Liver (tissue), 9 donors: ENCODE results near the gene DESI1. TPM values are rescaled to one million over a fixed set of nuclear protein-coding genes. Genes with fewer than 3 reads are reported as not detected.

Source experiments
- DNase-seq: peaks from one replicate; pipeline ENCODE4 v3.0.0-alpha.2; 2017; ENCODE audit warnings: low spot score
- H3K27ac ChIP-seq, 2 donors: one replicate each; pipeline ENCODE4 v1.7.0; 2013; ENCODE audit warnings: inconsistent platforms in 2 of 2, low read length in 2 of 2, control low read depth in 1 of 2, low read depth in 1 of 2, mild to moderate bottlenecking in 1 of 2
- H3K27me3 ChIP-seq, 4 donors: one replicate each; pipeline versions ENCODE4 v1.6.1 to v1.7.0; 2013; ENCODE audit warnings: low read length in 3 of 4, inconsistent platforms in 1 of 4, mild to moderate bottlenecking in 1 of 4, moderate library complexity in 1 of 4; ENCODE audit not compliant: control insufficient read depth in 4 of 4, insufficient read depth in 4 of 4
- H3K36me3 ChIP-seq, 4 donors: one replicate each; pipeline versions ENCODE4 v1.6.1 to v1.7.0; 2013; ENCODE audit warnings: low read length in 3 of 4, mild to moderate bottlenecking in 3 of 4, low read depth in 1 of 4, moderate library complexity in 1 of 4; ENCODE audit not compliant: control insufficient read depth in 4 of 4, insufficient read depth in 3 of 4
- H3K4me1 ChIP-seq, 4 donors: one replicate each; pipeline versions ENCODE4 v1.6.1 to v1.7.0; 2013; ENCODE audit warnings: low read length in 3 of 4, mild to moderate bottlenecking in 3 of 4, moderate library complexity in 1 of 4; ENCODE audit not compliant: control insufficient read depth in 4 of 4, insufficient read depth in 4 of 4
- H3K4me3 ChIP-seq, 3 donors: one replicate each; pipeline versions ENCODE4 v1.6.1 to v1.7.0; 2013; ENCODE audit warnings: low read length in 3 of 3, control low read depth in 1 of 3, low read depth in 1 of 3, mild to moderate bottlenecking in 1 of 3
- H3K9ac ChIP-seq, 2 donors: one replicate each; pipeline ENCODE4 v1.7.0; 2013; ENCODE audit warnings: low read length in 2 of 2, mild to moderate bottlenecking in 2 of 2, moderate library complexity in 2 of 2, control low read depth in 1 of 2, low read depth in 1 of 2
- H3K9me3 ChIP-seq, 4 donors: one replicate each; pipeline versions ENCODE4 v1.6.1 to v1.7.0; 2013; ENCODE audit warnings: low read length in 3 of 4; ENCODE audit not compliant: control insufficient read depth in 4 of 4
- CTCF ChIP-seq: fragments of 150-350 bp; IDR thresholded peaks from 2 replicates; pipeline ENCODE4 v1.5.1; 2017; ENCODE audit warnings: improper control_type of control experiment, low read depth, low read length; ENCODE audit not compliant: missing input control
- EGR1 ChIP-seq, 2 donors: IDR thresholded peaks; 2 replicates each; pipeline ENCODE4 v1.6.1; 2016 to 2018; ENCODE audit warnings: antibody characterized with exemption in 2 of 2, low read depth in 2 of 2
- FOXA1 ChIP-seq: IDR thresholded peaks from 2 replicates; pipeline ENCODE4 v1.6.1; 2016; ENCODE audit warnings: antibody characterized with exemption
- FOXA2 ChIP-seq: IDR thresholded peaks from 2 replicates; pipeline ENCODE4 v1.6.1; 2016; ENCODE audit warnings: antibody characterized with exemption
- GABPA ChIP-seq, 2 donors: IDR thresholded peaks in 1 of 2; conservative IDR thresholded peaks in 1 of 2; 2 replicates each; pipeline ENCODE4 v1.6.1; 2016; ENCODE audit warnings: antibody characterized with exemption in 2 of 2, mild to moderate bottlenecking in 1 of 2, moderate library complexity in 1 of 2
- HNF4A ChIP-seq, 2 donors: conservative IDR thresholded peaks; 2 replicates each; pipeline ENCODE4 v1.6.1; 2016; ENCODE audit warnings: antibody characterized with exemption in 2 of 2, mild to moderate bottlenecking in 2 of 2
- HNF4G ChIP-seq: IDR thresholded peaks from 2 replicates; pipeline ENCODE4 v1.6.1; 2016; ENCODE audit warnings: antibody characterized with exemption
- JUND ChIP-seq, 2 donors: IDR thresholded peaks; 2 replicates each; pipeline ENCODE4 v1.6.1; 2016; ENCODE audit warnings: antibody characterized with exemption in 2 of 2
- MAX ChIP-seq: IDR thresholded peaks from 2 replicates; pipeline ENCODE4 v1.6.1; 2016; ENCODE audit warnings: antibody characterized with exemption
- NR2F2 ChIP-seq: IDR thresholded peaks from 2 replicates; pipeline ENCODE4 v1.6.1; 2016; ENCODE audit warnings: antibody characterized with exemption
- RAD21 ChIP-seq, 2 donors: IDR thresholded peaks; 2 replicates each; pipeline ENCODE4 v1.6.1; 2016; ENCODE audit warnings: antibody characterized with exemption in 2 of 2, mild to moderate bottlenecking in 2 of 2
- REST ChIP-seq: IDR thresholded peaks from 2 replicates; pipeline ENCODE4 v1.6.1; 2016; ENCODE audit warnings: antibody characterized with exemption, mild to moderate bottlenecking
- RXRA ChIP-seq, 2 donors: IDR thresholded peaks; 2 replicates each; pipeline ENCODE4 v1.6.1; 2017 to 2018; ENCODE audit warnings: antibody characterized with exemption in 2 of 2, mild to moderate bottlenecking in 1 of 2
- SP1 ChIP-seq: IDR thresholded peaks from 2 replicates; pipeline ENCODE4 v1.6.1; 2018; ENCODE audit warnings: antibody characterized with exemption, mild to moderate bottlenecking
- TAF1 ChIP-seq: conservative IDR thresholded peaks from 2 replicates; pipeline ENCODE4 v1.6.1; 2016; ENCODE audit warnings: antibody characterized with exemption, mild to moderate bottlenecking
- YY1 ChIP-seq: IDR thresholded peaks from 2 replicates; pipeline ENCODE4 v1.6.1; 2016; ENCODE audit warnings: antibody characterized with exemption, mild to moderate bottlenecking
- WGBS: extraction: QIAGEN DNeasy Blood & Tissue Kit; methylation state at CpG from one replicate; pipeline ENCODE4 v1.1.7; 2013; 5-methylcytosine and 5-hydroxymethylcytosine counted together
- polyA plus RNA-seq, 2 donors: library from polyadenylated mRNA; stranded (reverse) in 1 of 2; unstranded in 1 of 2; fragments of 200-250 nt in 1 of 2; fragments of >200 nt in 1 of 2; fragmentation: Nextera tagmentation in 1 of 2; extraction: Ambion mirVana in 1 of 2; gene quantifications; one replicate each; pipeline versions ENCODE4 v1.2.1 to v1.2.3, GENCODE V29; 2013 to 2015
- total RNA-seq, 2 donors: library from RNA; depleted of rRNA; stranded (reverse); fragments of >200 nt; gene quantifications; one replicate each; pipeline ENCODE4 v1.2.3, GENCODE V29; 2014
- donor health status: healthy.
- donor health status: healthy.
- donor health status: healthy.
- donor health status: healthy.
- donor health status: healthy.

The DESI1 gene
- total and polyA plus RNA-seq, 4 donors = 16.4 to 102 (median 40.6) TPM

DNA sequence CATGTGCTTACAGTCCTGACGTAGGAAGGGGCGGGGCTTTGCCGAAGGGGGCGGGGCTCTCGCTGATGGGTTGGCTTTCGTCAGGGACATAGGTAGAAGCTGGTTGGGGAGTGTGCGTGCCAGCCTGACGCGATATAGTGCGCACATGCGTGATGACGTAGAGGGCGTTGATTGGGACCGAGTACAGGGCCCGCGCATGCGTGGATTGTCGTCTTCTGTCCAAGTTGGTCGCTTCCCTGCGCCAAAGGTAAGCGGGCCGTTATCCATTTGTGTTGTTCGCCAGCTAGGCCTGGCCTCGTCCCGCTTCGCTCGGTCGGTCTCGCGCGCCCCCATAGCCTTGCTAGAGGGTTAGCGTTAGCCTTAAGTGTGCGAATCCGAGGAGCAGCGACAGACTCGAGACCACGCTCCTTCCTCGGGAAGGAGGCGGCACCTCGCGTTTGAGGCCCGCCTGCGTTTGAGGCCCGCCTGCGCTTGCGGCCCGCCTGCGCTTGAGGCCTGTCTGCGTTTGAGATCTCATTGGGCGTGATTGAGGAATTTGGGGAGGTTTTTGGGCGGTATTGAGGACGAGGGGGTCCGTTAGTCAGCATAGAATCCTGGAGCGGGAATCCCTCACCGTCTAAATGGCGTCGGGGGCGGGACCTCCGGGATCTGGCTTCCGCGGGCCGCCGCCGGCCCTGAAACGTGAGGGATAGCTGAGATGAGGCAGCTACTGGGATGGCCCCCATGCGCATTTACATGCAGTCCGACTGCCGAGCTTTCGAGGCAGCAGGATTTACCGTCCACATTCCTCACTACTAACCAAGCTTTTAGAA, 462 bp upstream of the DESI1 start, which contains the start of gene XRCC6:
TSS of gene XRCC6 (plus strand) at position 197 of the 812 bp plus-strand sequence. CDS start 710 bp downstream, outside the sequence.
- Histone ChIP-seq H3K9ac (peak within 1 kb of the TSS; percentile 94 to 95), H3K36me3 (peaks cover 0 to 15% (median 5%) of the 10 kb centered on the region in 4 donors), H3K4me3 (peak within 1 kb of the TSS; percentile 76 to 97 (median 96)), H3K27ac (peak within 1 kb of the TSS; percentile 96 to 100), H3K27me3 (no peaks in the 10 kb centered on the region), H3K9me3 (no peaks in the 10 kb centered on the region), H3K4me1 (peaks cover 2 to 34% (median 15%) of the 10 kb centered on the region in 4 donors)
- peak; percentile 100 for DNase-seq
- under 1% methylated on average over 70 of the region's 70 CpGs for WGBS
- TF ChIP-seq MAX = peak; percentile 56
- no peak for TF ChIP-seq FOXA2
- TF ChIP-seq EGR1 (IDR thresholded peaks at IDR 0.05; ENCODE audit: low read depth in 2 of 2) = no peak
- peak in 1 of 2 donors; percentile 3 for TF ChIP-seq RXRA (IDR thresholded peaks at IDR 0.05)
- TF ChIP-seq HNF4A (conservative IDR thresholded peaks at IDR 0.05) = peak in 1 of 2 donors; percentile 29
- peak; percentile 94 for TF ChIP-seq YY1
- TF ChIP-seq SP1 = peak; percentile 64

DNA sequence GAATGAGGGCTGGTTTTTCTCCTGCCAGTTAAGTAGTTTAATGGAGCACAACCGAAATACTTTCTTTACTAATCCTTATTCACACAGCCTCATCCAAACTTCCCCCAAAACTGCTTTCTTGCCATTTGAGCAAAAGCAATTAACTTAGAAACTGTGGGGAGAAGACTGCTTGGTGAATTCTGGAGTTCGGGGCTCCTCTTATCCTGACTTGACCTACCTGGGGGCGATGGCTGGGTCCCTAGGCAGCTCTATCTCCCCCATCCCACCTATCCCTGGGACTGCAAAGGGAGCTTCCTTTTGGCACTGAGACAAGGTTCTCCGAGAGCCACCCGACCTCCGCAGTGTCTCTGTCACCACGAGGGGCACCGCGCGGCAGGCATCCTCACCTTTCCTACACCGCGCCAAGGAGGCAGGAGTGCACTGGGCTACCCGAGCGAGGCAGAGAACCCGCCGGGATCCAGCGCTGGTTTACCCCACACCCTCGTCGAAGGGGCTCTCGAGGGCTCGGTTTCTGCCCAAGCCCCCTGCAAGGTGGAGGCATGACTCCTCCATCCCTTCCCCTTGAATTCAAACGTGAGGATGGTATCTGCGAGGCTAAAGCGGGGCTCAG, 759 bp downstream of the DESI1 start:
- Histone ChIP-seq H3K4me1 (peaks cover 2 to 34% (median 15%) of the 10 kb centered on the region in 4 donors), H3K27me3 (no peaks in the 10 kb centered on the region), H3K4me3 (peak overlapping the region; percentile 70 to 96 (median 76)), H3K36me3 (peaks cover 0 to 5% (median under 1%) of the 10 kb centered on the region in 4 donors), H3K9ac (peak overlapping the region; percentile 94 to 95), H3K27ac (peak overlapping the region; percentile 96 to 100), H3K9me3 (no peaks in the 10 kb centered on the region)
- peak; percentile 57 for DNase-seq
- WGBS = under 1% methylated on average over 24 of the region's 24 CpGs
- no peak for TF ChIP-seq RAD21 (IDR thresholded peaks at IDR 0.05)
- TF ChIP-seq YY1 = no peak
- TF ChIP-seq EGR1 (IDR thresholded peaks at IDR 0.05; ENCODE audit: low read depth in 2 of 2) = no peak
- no peak for TF ChIP-seq REST
- TF ChIP-seq JUND (IDR thresholded peaks at IDR 0.05) = no peak

- Histone ChIP-seq H3K9ac (no peak overlapping the region), H3K27ac (peak overlapping the region; percentile 57 to 63), H3K36me3 (peaks cover 0 to 1% (median 0%) of the 10 kb centered on the region in 4 donors), H3K9me3 (no peaks in the 10 kb centered on the region), H3K27me3 (no peaks in the 10 kb centered on the region), H3K4me3 (no peak overlapping the region), H3K4me1 (peaks cover 0 to 22% (median 13%) of the 10 kb centered on the region in 4 donors)
- 45% methylated on average over 2 of the region's 2 CpGs for WGBS
- DNase-seq = no peak
- TF ChIP-seq RXRA (IDR thresholded peaks at IDR 0.05) = peak; percentile 96 to 97
- TF ChIP-seq NR2F2 = peak; percentile 29
- peak; percentile 32 to 49 for TF ChIP-seq RAD21 (IDR thresholded peaks at IDR 0.05)
- no peak for TF ChIP-seq EGR1 (IDR thresholded peaks at IDR 0.05; ENCODE audit: low read depth in 2 of 2)
- TF ChIP-seq JUND (IDR thresholded peaks at IDR 0.05) = peak; percentile 27 to 83
- TF ChIP-seq GABPA (IDR thresholded peaks at IDR 0.05 in 1 of 2, conservative IDR thresholded peaks at IDR 0.05 in 1 of 2) = no peak
- TF ChIP-seq TAF1 = no peak
- TF ChIP-seq FOXA2 = peak; percentile 54
- peak; percentile 83 for TF ChIP-seq SP1
- TF ChIP-seq MAX = peak; percentile 70
- TF ChIP-seq HNF4G = peak; percentile 63
- TF ChIP-seq HNF4A (conservative IDR thresholded peaks at IDR 0.05) = peak; percentile 88 to 93
- peak; percentile 61 for TF ChIP-seq YY1
- no peak for TF ChIP-seq CTCF
- peak; percentile 47 for TF ChIP-seq FOXA1
Observed at GRCh38 chr22:41613456-41613855, 7.4 kb downstream of the DESI1 start.
